Measurements from ENCODE around the gene BOD1L1. TPM values are rescaled to one million over a fixed set of nuclear protein-coding genes. Genes with fewer than 3 reads are reported as not detected.
A peak's percentile ranks its signal among the peaks of the same experiment; 100 is the strongest.

The BOD1L1 gene
- total and polyA plus RNA-seq, 2 donors (not counting 1 experiment from before 2014, with no cell fraction given), result 20.1 to 34.3 TPM

- no peaks in the 10 kb centered on the region for H4K20me1 ChIP-seq (ENCODE audit: control insufficient read depth, extremely low read depth, insufficient read depth, low read length)
- TF ChIP-seq EZH2 (IDR thresholded peaks at IDR 0.05; ENCODE audit: low read length, missing control alignments) (no peak), CTCF (conservative IDR thresholded peaks at IDR 0.05 in 1 of 2, IDR thresholded peaks at IDR 0.05 in 1 of 2; ENCODE audit: low read depth in 1 of 2, low read length in 2 of 2) (no peak)
- no peaks in the 10 kb centered on the region for H3K9me3 ChIP-seq (ENCODE audit: control insufficient read depth, insufficient read depth, low read depth, low read length)
- no peaks in the 10 kb centered on the region for H3K36me3 ChIP-seq (ENCODE audit: control insufficient read depth, insufficient read depth, low read length)
- no peaks in the 10 kb centered on the region for H3K27me3 ChIP-seq (ENCODE audit: control insufficient read depth, insufficient read depth, low read length)
- no peak overlapping the region for H3K27ac ChIP-seq (ENCODE audit: insufficient read depth, low read length)
- H3K4me2 ChIP-seq (ENCODE audit: extremely low read depth, insufficient read depth, low read length), result no peak overlapping the region
- H3K79me2 ChIP-seq (ENCODE audit: control insufficient read depth, insufficient read depth, low read length), result no peaks in the 10 kb centered on the region
- no peak overlapping the region for H3K4me3 ChIP-seq (replicated peaks in 1 of 4; ENCODE audit: control extremely low read depth in 1 of 4, insufficient read depth in 1 of 4, low read depth in 3 of 4, low read length in 4 of 4)
- H3K9ac ChIP-seq (ENCODE audit: insufficient read depth, low read length), result no peak overlapping the region
- peak; percentile 29 to 80 for DNase-seq (ENCODE audit: low read depth in 2 of 2)
- no peaks in the 10 kb centered on the region for H3K4me1 ChIP-seq (ENCODE audit: control insufficient read depth, extremely low read depth, insufficient read depth, low read length)
- no peak overlapping the region for H2AFZ ChIP-seq (ENCODE audit: low read length)
Observed at GRCh38 chr4:13559413-13559812, 68.1 kb downstream of the BOD1L1 start.

GRCh38 chr4:13558881-13559280, 68.6 kb downstream of the BOD1L1 start:
- TF ChIP-seq CTCF (conservative IDR thresholded peaks at IDR 0.05 in 1 of 2, IDR thresholded peaks at IDR 0.05 in 1 of 2; ENCODE audit: low read depth in 1 of 2, low read length in 2 of 2) (no peak), EZH2 (IDR thresholded peaks at IDR 0.05; ENCODE audit: low read length, missing control alignments) (no peak)
- no peaks in the 10 kb centered on the region for H3K36me3 ChIP-seq (ENCODE audit: control insufficient read depth, insufficient read depth, low read length)
- no peaks in the 10 kb centered on the region for H3K4me1 ChIP-seq (ENCODE audit: control insufficient read depth, extremely low read depth, insufficient read depth, low read length)
- H4K20me1 ChIP-seq (ENCODE audit: control insufficient read depth, extremely low read depth, insufficient read depth, low read length), result no peaks in the 10 kb centered on the region
- no peak for DNase-seq (ENCODE audit: low read depth in 2 of 2)
- no peaks in the 10 kb centered on the region for H3K9me3 ChIP-seq (ENCODE audit: control insufficient read depth, insufficient read depth, low read depth, low read length)
- H3K4me2 ChIP-seq (ENCODE audit: extremely low read depth, insufficient read depth, low read length), result no peak overlapping the region
- no peaks in the 10 kb centered on the region for H3K79me2 ChIP-seq (ENCODE audit: control insufficient read depth, insufficient read depth, low read length)
- no peak overlapping the region for H3K27ac ChIP-seq (ENCODE audit: insufficient read depth, low read length)
- H3K9ac ChIP-seq (ENCODE audit: insufficient read depth, low read length), result no peak overlapping the region
- no peak overlapping the region for H2AFZ ChIP-seq (ENCODE audit: low read length)
- no peaks in the 10 kb centered on the region for H3K27me3 ChIP-seq (ENCODE audit: control insufficient read depth, insufficient read depth, low read length)
- H3K4me3 ChIP-seq (replicated peaks in 1 of 4; ENCODE audit: control extremely low read depth in 1 of 4, insufficient read depth in 1 of 4, low read depth in 3 of 4, low read length in 4 of 4), result no peak overlapping the region

- H3K4me2 ChIP-seq (ENCODE audit: extremely low read depth, insufficient read depth, low read length), result no peak overlapping the region
- TF ChIP-seq EZH2 (IDR thresholded peaks at IDR 0.05; ENCODE audit: low read length, missing control alignments) (no peak), CTCF (conservative IDR thresholded peaks at IDR 0.05 in 1 of 2, IDR thresholded peaks at IDR 0.05 in 1 of 2; ENCODE audit: low read depth in 1 of 2, low read length in 2 of 2) (no peak)
- no peaks in the 10 kb centered on the region for H3K4me1 ChIP-seq (ENCODE audit: control insufficient read depth, extremely low read depth, insufficient read depth, low read length)
- no peak overlapping the region for H3K27ac ChIP-seq (ENCODE audit: insufficient read depth, low read length)
- DNase-seq (ENCODE audit: low read depth in 2 of 2), result no peak
- H3K9me3 ChIP-seq (ENCODE audit: control insufficient read depth, insufficient read depth, low read depth, low read length), result no peaks in the 10 kb centered on the region
- no peak overlapping the region for H3K9ac ChIP-seq (ENCODE audit: insufficient read depth, low read length)
- H3K79me2 ChIP-seq (ENCODE audit: control insufficient read depth, insufficient read depth, low read length), result no peaks in the 10 kb centered on the region
- no peaks in the 10 kb centered on the region for H3K36me3 ChIP-seq (ENCODE audit: control insufficient read depth, insufficient read depth, low read length)
- H3K27me3 ChIP-seq (ENCODE audit: control insufficient read depth, insufficient read depth, low read length), result no peaks in the 10 kb centered on the region
- no peak overlapping the region for H3K4me3 ChIP-seq (replicated peaks in 1 of 4; ENCODE audit: control extremely low read depth in 1 of 4, insufficient read depth in 1 of 4, low read depth in 3 of 4, low read length in 4 of 4)
- H2AFZ ChIP-seq (ENCODE audit: low read length), result no peak overlapping the region
- H4K20me1 ChIP-seq (ENCODE audit: control insufficient read depth, extremely low read depth, insufficient read depth, low read length), result no peaks in the 10 kb centered on the region
Observed at GRCh38 chr4:13555325-13555724, 72.2 kb downstream of the BOD1L1 start.
